Measurements from ENCODE around the gene ZNF423. TPM values are rescaled to one million over a fixed set of nuclear protein-coding genes. Genes with fewer than 3 reads are reported as not detected.
"Not testable (repeated sequence)": the region's sequence is repeated elsewhere in the genome, so short reads cannot be mapped to it uniquely, and the experiment has no call there.

ZNF423 gene
- total RNA-seq, 1 donor from 2014 or later: 10.7 TPM

- Histone ChIP-seq H3K27me3 (ENCODE audit: low read depth) (no peaks in the 10 kb centered on the region), H3K27ac (no peak overlapping the region), H3K36me3 (no peaks in the 10 kb centered on the region), H3K4me1 (no peaks in the 10 kb centered on the region), H3K9me3 (no peaks in the 10 kb centered on the region), H3K4me3 (no peak overlapping the region)
- no peak for TF ChIP-seq CTCF (IDR thresholded peaks at IDR 0.05)
- DNase-seq (no peak), ATAC-seq (no peak)
- intact Hi-C loops (cut with DNase I): no loop called here
Measured at GRCh38 chr16:49687476-49688002, 168.4 kb downstream of the ZNF423 start.

GRCh38 chr16:49684696-49685095 lies 171.2 kb downstream of the ZNF423 start:
- Histone ChIP-seq H3K27ac (no peak overlapping the region), H3K36me3 (no peaks in the 10 kb centered on the region), H3K27me3 (ENCODE audit: low read depth) (no peaks in the 10 kb centered on the region), H3K4me3 (no peak overlapping the region), H3K4me1 (no peaks in the 10 kb centered on the region), H3K9me3 (no peaks in the 10 kb centered on the region)
- DNase-seq: no peak
- intact Hi-C loops (cut with DNase I): no loop called here
- TF ChIP-seq CTCF (IDR thresholded peaks at IDR 0.05): no peak
- no peak for ATAC-seq

GRCh38 chr16:49682577-49683165 lies 173.2 kb downstream of the ZNF423 start:
- H3K27ac ChIP-seq: no peak overlapping the region
- no peaks in the 10 kb centered on the region for H3K36me3 ChIP-seq
- intact Hi-C loops (cut with DNase I): no loop called here
- TF ChIP-seq CTCF (IDR thresholded peaks at IDR 0.05): no peak
- H3K27me3 ChIP-seq (ENCODE audit: low read depth): no peaks in the 10 kb centered on the region
- no peak overlapping the region for H3K4me3 ChIP-seq
- no peak for ATAC-seq
- no peaks in the 10 kb centered on the region for H3K4me1 ChIP-seq
- no peak for DNase-seq
- no peaks in the 10 kb centered on the region for H3K9me3 ChIP-seq

- Histone ChIP-seq H3K36me3 (no peaks in the 10 kb centered on the region), H3K4me3 (no peak overlapping the region), H3K27ac (no peak overlapping the region), H3K27me3 (ENCODE audit: low read depth) (no peaks in the 10 kb centered on the region), H3K9me3 (no peaks in the 10 kb centered on the region), H3K4me1 (no peaks in the 10 kb centered on the region)
- TF ChIP-seq CTCF (IDR thresholded peaks at IDR 0.05): no peak
- DNase-seq (no peak), ATAC-seq (no peak)
- intact Hi-C loops (cut with DNase I): no loop called here
Measured at GRCh38 chr16:49681217-49681883, 174.6 kb downstream of the ZNF423 start.

GRCh38 chr16:49679095-49679494 lies 176.8 kb downstream of the ZNF423 start:
- intact Hi-C loops (cut with DNase I): no loop called here
- Histone ChIP-seq H3K4me1 (no peaks in the 10 kb centered on the region), H3K27me3 (ENCODE audit: low read depth) (no peaks in the 10 kb centered on the region), H3K27ac (no peak overlapping the region), H3K9me3 (no peaks in the 10 kb centered on the region), H3K36me3 (no peaks in the 10 kb centered on the region), H3K4me3 (no peak overlapping the region)
- ATAC-seq: no peak
- DNase-seq: no peak
- TF ChIP-seq CTCF (IDR thresholded peaks at IDR 0.05): no peak

GRCh38 chr16:49677661-49678060 lies 178.3 kb downstream of the ZNF423 start:
- H3K27me3 ChIP-seq (ENCODE audit: low read depth); H3K4me1 ChIP-seq; DNase-seq; intact Hi-C loops (cut with DNase I); H3K36me3 ChIP-seq; ATAC-seq; H3K27ac ChIP-seq; H3K4me3 ChIP-seq; H3K9me3 ChIP-seq: not testable (repeated sequence)
